HEK293 (cell line): ENCODE results near the gene ADCY1.

Source experiments
- CTCF ChIA-PET: fragments of 350-600 bp; formaldehyde crosslinking; extraction: SDS; loops from one replicate; lab custom pipeline; 2021; ENCODE audit warnings: antibody characterized with exemption; lab: Yijun Ruan, JAX
- POLR2A ChIA-PET: fragments of 300-600 bp; formaldehyde crosslinking; extraction: SDS; loops from one replicate; lab custom pipeline; 2020; ENCODE audit warnings: antibody characterized with exemption, inconsistent platforms; lab: Yijun Ruan, JAX
- H3K27ac ChIP-seq: fragments of 200-500 bp; sonication (Bioruptor generic); 2 replicates; pipeline ENCODE4 v1.5.1; 2014; ENCODE audit warnings: low read depth, low read length, control low read depth, inconsistent platforms; ENCODE audit errors: extremely low read depth
- H3K36me3 ChIP-seq, 2 experiments: fragments of 200-500 bp in 1 of 2; sonication (Bioruptor generic) in 1 of 2; 1 replicate in 1 of 2; 2 replicates in 1 of 2; pipeline ENCODE4 v1.5.1; 2014 to 2017; ENCODE audit warnings: inconsistent platforms in 2 of 2, low read length in 2 of 2; ENCODE audit not compliant: control insufficient read depth in 2 of 2, insufficient read depth in 1 of 2
- H3K4me1 ChIP-seq: fragments of 200-500 bp; sonication (Bioruptor generic); 2 replicates; pipeline ENCODE4 v1.5.1; 2014; ENCODE audit warnings: mild to moderate bottlenecking, low read length, inconsistent platforms; ENCODE audit not compliant: control insufficient read depth, insufficient read depth
- H3K4me3 ChIP-seq: 2 replicates; pipeline ENCODE4 v1.5.1; 2011; ENCODE audit warnings: low read depth, mild to moderate bottlenecking, control low read depth, low read length, moderate library complexity
- H3K9me3 ChIP-seq: fragments of 200-500 bp; sonication (Bioruptor generic); 2 replicates; pipeline ENCODE4 v1.5.1; 2014; ENCODE audit warnings: low read depth, low read length, inconsistent platforms; ENCODE audit not compliant: control insufficient read depth, insufficient read depth
- HOXD13 ChIP-seq: sonication (generic); formaldehyde crosslinking; IDR thresholded peaks from 2 replicates; pipeline ENCODE4 v1.8.0; 2022; ENCODE audit warnings: missing genetic modification reagents, borderline replicate concordance
- MEIS1 ChIP-seq: sonication (generic); formaldehyde crosslinking; IDR thresholded peaks from 2 replicates; pipeline ENCODE4 v1.8.1; 2022; ENCODE audit warnings: missing genetic modification reagents, mild to moderate bottlenecking, borderline replicate concordance
- OSR2 ChIP-seq: fragments of 450-650 bp; formaldehyde crosslinking; IDR thresholded peaks from 2 replicates; pipeline ENCODE4 v1.5.1; 2016; ENCODE audit warnings: missing biosample characterization, missing genetic modification characterization
- REPIN1 ChIP-seq: fragments of 450-650 bp; formaldehyde crosslinking; IDR thresholded peaks from 2 replicates; pipeline ENCODE4 v1.5.1; 2017; ENCODE audit warnings: missing biosample characterization, missing genetic modification characterization, low read depth
- SCRT1 ChIP-seq: fragments of 450-650 bp; formaldehyde crosslinking; IDR thresholded peaks from 2 replicates; pipeline ENCODE4 v1.5.1; 2016; ENCODE audit warnings: missing biosample characterization, missing genetic modification characterization, borderline replicate concordance
- SP3 ChIP-seq: fragments of 450-650 bp; formaldehyde crosslinking; IDR thresholded peaks from 2 replicates; pipeline ENCODE4 v1.5.1; 2016; ENCODE audit warnings: missing biosample characterization, missing genetic modification characterization
- WT1 ChIP-seq: fragments of 450-650 bp; formaldehyde crosslinking; IDR thresholded peaks from 2 replicates; pipeline ENCODE4 v1.5.1; 2016; ENCODE audit warnings: missing biosample characterization, missing genetic modification characterization
- ZBTB11 ChIP-seq: fragments of 450-650 bp; formaldehyde crosslinking; conservative IDR thresholded peaks from 2 replicates; pipeline ENCODE4 v1.5.1; 2016; ENCODE audit warnings: low read depth, missing biosample characterization, missing genetic modification characterization
- ZBTB17 ChIP-seq: fragments of 450-650 bp; formaldehyde crosslinking; IDR thresholded peaks from 2 replicates; pipeline ENCODE4 v1.5.1; 2016; ENCODE audit warnings: missing biosample characterization, missing genetic modification characterization
- ZBTB21 ChIP-seq: fragments of 450-650 bp; formaldehyde crosslinking; IDR thresholded peaks from 2 replicates; pipeline ENCODE4 v1.5.1; 2017; ENCODE audit warnings: missing biosample characterization, missing genetic modification characterization
- ZNF155 ChIP-seq: fragments of 450-650 bp; formaldehyde crosslinking; IDR thresholded peaks from 2 replicates; pipeline ENCODE4 v1.5.1; 2016; ENCODE audit warnings: missing biosample characterization, missing genetic modification characterization
- ZNF174 ChIP-seq: fragments of 450-650 bp; formaldehyde crosslinking; IDR thresholded peaks from 2 replicates; pipeline ENCODE4 v1.5.0; 2017; ENCODE audit warnings: missing biosample characterization, mild to moderate bottlenecking, missing genetic modification characterization
- ZNF19 ChIP-seq: fragments of 450-650 bp; formaldehyde crosslinking; IDR thresholded peaks from 2 replicates; pipeline ENCODE4; 2016; ENCODE audit warnings: missing biosample characterization, missing genetic modification characterization, low read depth
- ZNF221 ChIP-seq: fragments of 450-650 bp; formaldehyde crosslinking; IDR thresholded peaks from 2 replicates; pipeline ENCODE4 v1.5.1; 2017; ENCODE audit warnings: missing biosample characterization, missing genetic modification characterization, borderline replicate concordance
- ZNF404 ChIP-seq: fragments of 450-650 bp; formaldehyde crosslinking; IDR thresholded peaks from 2 replicates; pipeline ENCODE4 v1.5.1; 2017; ENCODE audit warnings: missing biosample characterization, missing genetic modification characterization
- ZNF488 ChIP-seq: fragments of 450-650 bp; formaldehyde crosslinking; IDR thresholded peaks from 2 replicates; pipeline ENCODE4 v1.5.1; 2016; ENCODE audit warnings: missing biosample characterization, missing genetic modification characterization
- ZNF501 ChIP-seq: fragments of 450-650 bp; formaldehyde crosslinking; IDR thresholded peaks from 2 replicates; pipeline ENCODE4 v1.5.1; 2016; ENCODE audit warnings: missing biosample characterization, missing genetic modification characterization
- ZNF549 ChIP-seq: fragments of 450-650 bp; IDR thresholded peaks from 2 replicates; pipeline ENCODE4 v1.5.1; 2018; ENCODE audit warnings: missing biosample characterization, missing genetic modification characterization, mild to moderate bottlenecking, inconsistent platforms, moderate library complexity
- ZNF558 ChIP-seq: fragments of 450-650 bp; formaldehyde crosslinking; IDR thresholded peaks from 2 replicates; pipeline ENCODE4 v1.5.1; 2016; ENCODE audit warnings: missing biosample characterization, missing genetic modification characterization
- ZNF561 ChIP-seq: fragments of 450-650 bp; IDR thresholded peaks from 2 replicates; pipeline ENCODE4 v1.5.1; 2018; ENCODE audit warnings: missing biosample characterization, missing genetic modification characterization, borderline replicate concordance
- ZNF600 ChIP-seq: fragments of 450-650 bp; formaldehyde crosslinking; IDR thresholded peaks from 2 replicates; pipeline ENCODE4 v1.5.1; 2016; ENCODE audit warnings: missing biosample characterization, missing genetic modification characterization
- ZNF621 ChIP-seq: fragments of 450-650 bp; formaldehyde crosslinking; IDR thresholded peaks from 2 replicates; pipeline ENCODE4 v1.5.1; 2017; ENCODE audit warnings: missing biosample characterization, missing genetic modification characterization
- ZNF670 ChIP-seq: fragments of 450-650 bp; formaldehyde crosslinking; IDR thresholded peaks from 2 replicates; pipeline ENCODE4 v1.5.1; 2016; ENCODE audit warnings: missing biosample characterization, missing genetic modification characterization, low read depth
- ZNF776 ChIP-seq: fragments of 450-650 bp; formaldehyde crosslinking; IDR thresholded peaks from 2 replicates; pipeline ENCODE4 v1.5.0; 2017; ENCODE audit warnings: missing biosample characterization, missing genetic modification characterization, borderline replicate concordance
- ZNF792 ChIP-seq: fragments of 450-650 bp; formaldehyde crosslinking; IDR thresholded peaks from 2 replicates; pipeline ENCODE4 v1.5.1; 2016; ENCODE audit warnings: missing biosample characterization, missing genetic modification characterization
- TF ChIP-seq, protein P1 (sequence below): fragments of 450-650 bp; formaldehyde crosslinking; IDR thresholded peaks from 2 replicates; pipeline ENCODE4 v1.5.1; 2017; ENCODE audit warnings: missing biosample characterization, missing genetic modification characterization
- TF ChIP-seq, protein P2 (sequence below): fragments of 450-650 bp; formaldehyde crosslinking; IDR thresholded peaks from 2 replicates; pipeline ENCODE4 v1.5.1; 2016; ENCODE audit warnings: missing biosample characterization, missing genetic modification characterization

ADCY1 gene

DNA sequence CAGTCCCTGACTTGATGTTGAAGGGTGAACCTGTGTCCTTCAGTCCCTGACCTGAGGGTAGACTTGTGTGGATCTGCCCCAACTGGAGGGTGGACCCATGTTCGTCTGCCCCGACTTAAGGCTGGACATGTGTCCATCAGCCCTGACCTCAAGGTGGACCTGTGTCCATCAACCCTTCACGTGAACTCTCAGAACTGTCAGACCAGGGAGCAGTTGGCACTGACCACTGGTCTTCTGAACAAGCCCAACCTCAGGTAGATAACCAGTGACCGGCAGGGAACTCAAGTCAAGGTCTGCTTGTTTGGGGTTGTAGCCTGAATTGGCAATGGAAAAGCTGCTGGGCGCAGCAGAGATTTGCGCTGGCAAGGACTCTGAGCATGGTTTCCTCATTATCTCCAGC lies 96.5 kb downstream of the ADCY1 start (continued):
- TF ChIP-seq ZNF561 (tag by site-specific recombination) = no peak
- TF ChIP-seq ZBTB11 (tag by site-specific recombination) = no peak
- no peak for TF ChIP-seq ZNF404 (tag by site-specific recombination)
- no peak for TF ChIP-seq ZBTB21 (tag by site-specific recombination)
- TF ChIP-seq, protein P1, sequence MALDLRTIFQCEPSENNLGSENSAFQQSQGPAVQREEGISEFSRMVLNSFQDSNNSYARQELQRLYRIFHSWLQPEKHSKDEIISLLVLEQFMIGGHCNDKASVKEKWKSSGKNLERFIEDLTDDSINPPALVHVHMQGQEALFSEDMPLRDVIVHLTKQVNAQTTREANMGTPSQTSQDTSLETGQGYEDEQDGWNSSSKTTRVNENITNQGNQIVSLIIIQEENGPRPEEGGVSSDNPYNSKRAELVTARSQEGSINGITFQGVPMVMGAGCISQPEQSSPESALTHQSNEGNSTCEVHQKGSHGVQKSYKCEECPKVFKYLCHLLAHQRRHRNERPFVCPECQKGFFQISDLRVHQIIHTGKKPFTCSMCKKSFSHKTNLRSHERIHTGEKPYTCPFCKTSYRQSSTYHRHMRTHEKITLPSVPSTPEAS (tag by site-specific recombination) = no peak
- TF ChIP-seq HOXD13 (CRISPR knock-in tag) = no peak
- TF ChIP-seq, protein P2, sequence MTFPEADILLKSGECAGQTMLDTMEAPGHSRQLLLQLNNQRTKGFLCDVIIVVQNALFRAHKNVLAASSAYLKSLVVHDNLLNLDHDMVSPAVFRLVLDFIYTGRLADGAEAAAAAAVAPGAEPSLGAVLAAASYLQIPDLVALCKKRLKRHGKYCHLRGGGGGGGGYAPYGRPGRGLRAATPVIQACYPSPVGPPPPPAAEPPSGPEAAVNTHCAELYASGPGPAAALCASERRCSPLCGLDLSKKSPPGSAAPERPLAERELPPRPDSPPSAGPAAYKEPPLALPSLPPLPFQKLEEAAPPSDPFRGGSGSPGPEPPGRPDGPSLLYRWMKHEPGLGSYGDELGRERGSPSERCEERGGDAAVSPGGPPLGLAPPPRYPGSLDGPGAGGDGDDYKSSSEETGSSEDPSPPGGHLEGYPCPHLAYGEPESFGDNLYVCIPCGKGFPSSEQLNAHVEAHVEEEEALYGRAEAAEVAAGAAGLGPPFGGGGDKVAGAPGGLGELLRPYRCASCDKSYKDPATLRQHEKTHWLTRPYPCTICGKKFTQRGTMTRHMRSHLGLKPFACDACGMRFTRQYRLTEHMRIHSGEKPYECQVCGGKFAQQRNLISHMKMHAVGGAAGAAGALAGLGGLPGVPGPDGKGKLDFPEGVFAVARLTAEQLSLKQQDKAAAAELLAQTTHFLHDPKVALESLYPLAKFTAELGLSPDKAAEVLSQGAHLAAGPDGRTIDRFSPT = no peak
- no peak for TF ChIP-seq ZNF792

DNA sequence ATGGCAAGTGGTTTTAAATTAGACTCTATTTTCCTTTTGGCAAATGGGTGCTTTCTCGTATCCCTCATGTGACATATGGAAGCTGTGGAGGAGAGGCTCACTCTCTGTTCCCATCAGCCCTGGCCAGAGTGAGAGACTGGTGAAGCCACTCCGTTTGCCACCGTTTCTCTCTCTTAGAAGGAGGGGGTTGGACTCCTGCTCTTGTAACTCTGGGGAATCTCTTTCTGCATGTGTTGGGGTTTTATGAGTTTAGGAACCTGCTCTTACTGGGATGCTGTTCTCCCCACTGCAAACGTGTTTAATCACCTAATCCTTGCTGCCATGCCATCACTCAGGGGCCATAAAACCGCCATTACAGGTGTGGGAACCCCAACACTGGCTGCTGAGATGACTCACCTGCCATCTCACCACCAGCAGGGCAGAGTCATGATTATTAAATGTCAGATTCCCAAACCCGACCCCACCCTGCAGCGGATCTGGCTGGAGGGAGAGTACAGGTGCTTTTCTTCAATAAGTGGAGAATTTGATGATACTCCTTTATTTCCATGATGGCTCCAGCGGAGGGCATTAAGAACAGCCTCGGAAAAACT lies 103.2 kb downstream of the ADCY1 start:
- no peak for TF ChIP-seq ZNF558 (tag by site-specific recombination)
- no peak for TF ChIP-seq ZNF221 (tag by site-specific recombination)
- no peak for TF ChIP-seq ZNF488 (tag by site-specific recombination)
- TF ChIP-seq WT1 (tag by site-specific recombination) = no peak
- no peak for TF ChIP-seq ZNF670 (tag by site-specific recombination)
- no peak for TF ChIP-seq ZNF776 (tag by site-specific recombination)
- TF ChIP-seq ZNF501 = no peak
- TF ChIP-seq ZNF174 (tag by site-specific recombination) = no peak
- no peak for TF ChIP-seq ZNF155
- no peak for TF ChIP-seq ZNF19 (tag by site-specific recombination)
- TF ChIP-seq ZNF600 (tag by site-specific recombination) = no peak
- TF ChIP-seq ZNF792 = no peak
- TF ChIP-seq ZNF549 (tag by site-specific recombination) = no peak
- no peak for TF ChIP-seq ZBTB17 (tag by site-specific recombination)
- no peak for TF ChIP-seq ZNF621 (tag by site-specific recombination)
- TF ChIP-seq REPIN1 = no peak
- TF ChIP-seq OSR2 = no peak
- TF ChIP-seq MEIS1 (CRISPR knock-in tag) = no peak
- no peak for TF ChIP-seq SP3 (tag by site-specific recombination)
- no peak for TF ChIP-seq SCRT1 (tag by site-specific recombination)

More for the DNA sequence above, 103.2 kb downstream of the ADCY1 start:
- Histone ChIP-seq H3K9me3 (no peaks in the 10 kb centered on the region; the same call in none of the 2 replicates), H3K36me3 (peaks cover 4 to 10% of the 10 kb centered on the region in 2 experiments; a peak in 2 of 3 replicates), H3K4me3 (no peak overlapping the region), H3K27ac (no peak overlapping the region), H3K4me1 (no peaks in the 10 kb centered on the region)
- ChIA-PET CTCF (no interaction called here), POLR2A (no interaction called here)
